ENCODE results near the gene LGR6. TPM values are rescaled to one million over a fixed set of nuclear protein-coding genes. Genes with fewer than 3 reads are reported as not detected.

LGR6 gene
- total RNA-seq, 1 experiment from 2014 or later: 1.0 TPM

DNA sequence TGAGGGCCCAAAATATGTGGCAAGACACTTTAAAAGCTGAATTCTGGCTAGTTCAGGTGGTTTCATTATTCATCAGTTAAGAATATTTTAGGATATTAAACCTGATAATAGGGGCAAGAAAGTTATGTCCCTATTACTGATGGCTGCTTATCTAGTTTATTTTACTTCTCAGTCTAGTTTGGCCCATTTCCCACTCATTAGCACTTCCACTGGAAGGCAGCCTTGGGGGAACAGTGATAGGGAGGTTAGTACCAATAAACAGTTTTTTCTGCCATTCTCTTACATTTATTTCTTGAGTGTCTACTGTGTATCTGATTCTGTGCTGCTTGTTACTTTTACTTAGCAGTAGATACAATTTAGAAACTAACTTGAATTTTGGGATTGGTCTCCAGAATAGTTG lies 163.9 kb downstream of the LGR6 start:
- no peak overlapping the region for H3K14ac ChIP-seq (ENCODE audit: insufficient read depth, low read length)
- no peak overlapping the region for H4K5ac ChIP-seq (ENCODE audit: insufficient read length, low read depth, low read length)
- TF ChIP-seq, protein P1, sequence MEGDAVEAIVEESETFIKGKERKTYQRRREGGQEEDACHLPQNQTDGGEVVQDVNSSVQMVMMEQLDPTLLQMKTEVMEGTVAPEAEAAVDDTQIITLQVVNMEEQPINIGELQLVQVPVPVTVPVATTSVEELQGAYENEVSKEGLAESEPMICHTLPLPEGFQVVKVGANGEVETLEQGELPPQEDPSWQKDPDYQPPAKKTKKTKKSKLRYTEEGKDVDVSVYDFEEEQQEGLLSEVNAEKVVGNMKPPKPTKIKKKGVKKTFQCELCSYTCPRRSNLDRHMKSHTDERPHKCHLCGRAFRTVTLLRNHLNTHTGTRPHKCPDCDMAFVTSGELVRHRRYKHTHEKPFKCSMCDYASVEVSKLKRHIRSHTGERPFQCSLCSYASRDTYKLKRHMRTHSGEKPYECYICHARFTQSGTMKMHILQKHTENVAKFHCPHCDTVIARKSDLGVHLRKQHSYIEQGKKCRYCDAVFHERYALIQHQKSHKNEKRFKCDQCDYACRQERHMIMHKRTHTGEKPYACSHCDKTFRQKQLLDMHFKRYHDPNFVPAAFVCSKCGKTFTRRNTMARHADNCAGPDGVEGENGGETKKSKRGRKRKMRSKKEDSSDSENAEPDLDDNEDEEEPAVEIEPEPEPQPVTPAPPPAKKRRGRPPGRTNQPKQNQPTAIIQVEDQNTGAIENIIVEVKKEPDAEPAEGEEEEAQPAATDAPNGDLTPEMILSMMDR (conservative IDR thresholded peaks at IDR 0.05): no peak
- no peak overlapping the region for H2AFZ ChIP-seq (ENCODE audit: low read length)
- peaks cover 3% of the 10 kb centered on the region; the same call in 1 of the 2 replicates for H3K4me1 ChIP-seq (ENCODE audit: insufficient read depth, low read length)
- peaks cover 28 to 29% of the 10 kb centered on the region in 2 experiments for H3K4me1 Mint-ChIP-seq
- no peak overlapping the region for H3K18ac ChIP-seq (ENCODE audit: insufficient read length, low read depth, low read length)
- H3K27me3 ChIP-seq (ENCODE audit: insufficient read depth, low read length): no peaks in the 10 kb centered on the region
- H2BK12ac ChIP-seq (ENCODE audit: insufficient read length, low read depth, low read length): no peak overlapping the region
- H3K4ac ChIP-seq (ENCODE audit: low read depth, low read length): no peak overlapping the region
- no peak overlapping the region for H2BK120ac ChIP-seq (ENCODE audit: low read depth, low read length, poor library complexity, severe bottlenecking)
- peaks cover 3% of the 10 kb centered on the region; the same call in 1 of the 2 replicates for H3K79me2 ChIP-seq (ENCODE audit: insufficient read depth, low read length)
- no peak overlapping the region for H2AK5ac ChIP-seq (ENCODE audit: insufficient read length, low read length)
- H2BK15ac ChIP-seq (ENCODE audit: low read depth, low read length): no peak overlapping the region
- no peak overlapping the region for H3K23ac ChIP-seq (ENCODE audit: insufficient read length, low read depth, low read length)
- no peak overlapping the region for H3K9ac ChIP-seq (ENCODE audit: extremely low read depth, insufficient read length, low read length)
- H4K91ac ChIP-seq (ENCODE audit: insufficient read length, low read depth, low read length): no peak overlapping the region
- H4K8ac ChIP-seq (replicated peaks; ENCODE audit: insufficient read length, low read depth, low read length): no peak overlapping the region
- no peak overlapping the region for H3T11ph ChIP-seq (ENCODE audit: low read length)
- peaks cover 0 to 9% (median 4%) of the 10 kb centered on the region in 3 experiments; a peak in 3 of 7 replicates for H3K36me3 Mint-ChIP-seq (ENCODE audit: insufficient read depth in 1 of 3, low read depth in 3 of 3)
- H3K23me2 ChIP-seq (ENCODE audit: insufficient read length, low read depth, low read length, poor library complexity, severe bottlenecking): peaks cover 6% of the 10 kb centered on the region
- H2BK5ac ChIP-seq (ENCODE audit: insufficient read length, low read length): no peak overlapping the region
- peaks cover 4 to 9% of the 10 kb centered on the region in 2 experiments; a peak in 4 of 5 replicates for H3K9me3 Mint-ChIP-seq
- H4K20me1 ChIP-seq (ENCODE audit: control insufficient read depth, insufficient read depth, insufficient read length): no peaks in the 10 kb centered on the region
- no peaks in the 10 kb centered on the region for H3K79me1 ChIP-seq (ENCODE audit: insufficient read depth, low read depth, low read length, poor library complexity, severe bottlenecking)
- no peak overlapping the region for H3K27ac Mint-ChIP-seq
- DNase-seq: no peak
- no peaks in the 10 kb centered on the region for H3K9me3 ChIP-seq (ENCODE audit: control insufficient read depth, low read depth, low read length)
- no peak overlapping the region for H3K4me2 ChIP-seq (ENCODE audit: insufficient read depth, insufficient read length, low read length)
- no peak overlapping the region for H3K56ac ChIP-seq (ENCODE audit: insufficient read length, low read depth, low read length)
- H3K4me3 Mint-ChIP-seq: no peak overlapping the region
- H3K27ac ChIP-seq (ENCODE audit: insufficient read length, low read depth, low read length): no peak overlapping the region
- no peaks in the 10 kb centered on the region for H3K27me3 Mint-ChIP-seq (ENCODE audit: low read depth)
- H2BK20ac ChIP-seq (ENCODE audit: low read depth, low read length, poor library complexity, severe bottlenecking): no peak overlapping the region

Measured in H9 (cell line).